GM19023 (cell line): ENCODE results near the gene IGSF3.
"Not testable (repeated sequence)": the region's sequence is repeated elsewhere in the genome, so short reads cannot be mapped to it uniquely, and the experiment has no call there.

Source experiments
- ATAC-seq: cut with Tn5 transposase; IDR thresholded peaks from one replicate; pipeline ENCODE4 v1.9.1; 2021; ENCODE audit warnings: mild to moderate bottlenecking, moderate library complexity; ENCODE audit not compliant: unreplicated experiment

Gene IGSF3

GRCh38 chr1:116603646-116604045 is 63.9 kb downstream of the IGSF3 start:
- not testable (repeated sequence) for ATAC-seq

DNA sequence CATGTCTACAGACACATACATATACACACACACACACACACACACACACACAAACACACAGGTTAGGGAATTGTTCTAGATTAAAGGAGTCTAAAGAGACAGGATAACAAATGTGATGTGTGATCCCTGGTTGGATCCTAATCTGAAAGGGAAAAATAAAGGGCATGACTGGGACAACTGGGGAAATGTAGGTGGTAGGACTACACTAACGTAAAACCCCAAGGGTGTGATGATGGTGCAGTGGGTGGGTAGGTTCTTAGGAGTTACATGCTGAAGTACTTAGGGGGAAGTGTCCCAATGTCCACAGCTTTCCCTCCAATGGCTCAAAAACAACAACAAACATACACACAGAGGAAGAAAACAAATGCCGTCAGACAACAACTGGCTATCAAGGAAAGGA is 68.2 kb downstream of the IGSF3 start:
- ATAC-seq: not testable (repeated sequence)

- not testable (repeated sequence) for ATAC-seq
Observed at GRCh38 chr1:116598420-116599036, 69.0 kb downstream of the IGSF3 start.

- ATAC-seq: peak; percentile 66
Observed at GRCh38 chr1:116597388-116597787, 70.1 kb downstream of the IGSF3 start.

- ATAC-seq: not testable (repeated sequence)
Observed at GRCh38 chr1:116596742-116597307, 70.7 kb downstream of the IGSF3 start.

GRCh38 chr1:116595946-116596741 is 71.4 kb downstream of the IGSF3 start:
- ATAC-seq: not testable (repeated sequence)

GRCh38 chr1:116595065-116595840 is 72.3 kb downstream of the IGSF3 start:
- ATAC-seq: not testable (repeated sequence)

GRCh38 chr1:116593977-116594376 is 73.6 kb downstream of the IGSF3 start:
- ATAC-seq: not testable (repeated sequence)

- ATAC-seq: not testable (repeated sequence)
Observed at GRCh38 chr1:116593401-116593800, 74.1 kb downstream of the IGSF3 start.

- not testable (repeated sequence) for ATAC-seq
Observed at GRCh38 chr1:116591951-116592605, 75.5 kb downstream of the IGSF3 start.

DNA sequence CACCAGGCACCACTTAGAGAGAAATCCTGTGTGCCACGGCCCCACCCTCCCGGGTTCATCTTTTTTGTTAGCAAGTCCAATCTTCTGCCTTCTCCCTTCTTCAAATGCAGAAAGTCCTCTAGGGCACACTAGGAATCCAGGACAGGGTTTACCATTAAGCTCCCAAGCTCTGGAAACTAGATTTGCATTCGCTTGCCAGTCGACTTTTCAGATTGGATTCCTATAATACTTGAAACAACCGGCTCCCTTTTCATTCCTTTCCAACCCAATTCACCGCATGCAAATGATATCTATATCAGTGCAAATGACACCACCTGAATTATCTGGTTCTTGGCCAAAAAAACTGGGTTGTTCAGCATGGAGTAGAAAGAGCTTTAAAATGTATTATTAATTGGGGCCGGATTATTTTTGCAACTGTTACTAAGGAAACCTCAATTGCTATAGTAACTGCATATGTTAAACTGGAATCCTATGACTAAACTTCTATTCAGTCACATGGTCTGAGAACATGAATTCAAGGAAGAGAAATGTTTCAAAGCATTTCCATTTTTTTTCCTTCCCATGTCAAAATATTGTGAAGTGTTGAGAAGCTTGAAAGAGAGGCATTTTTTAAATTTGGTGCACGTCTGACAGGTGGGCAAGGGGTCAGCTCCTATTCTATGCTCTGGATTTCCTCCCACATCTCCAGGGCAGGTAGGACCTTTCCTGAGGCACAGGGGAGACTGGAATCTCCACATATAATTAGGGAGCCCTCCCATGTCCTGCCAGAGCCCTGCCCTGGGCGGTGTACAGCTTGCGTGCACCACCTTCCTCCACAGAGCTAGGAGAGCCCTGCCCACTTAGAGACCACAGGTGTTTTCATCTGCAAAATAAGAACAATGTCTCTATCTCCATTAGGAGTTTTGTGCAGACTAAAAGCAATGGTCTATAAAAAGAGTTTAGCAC is 76.3 kb downstream of the IGSF3 start:
- not testable (repeated sequence) for ATAC-seq

GRCh38 chr1:116590359-116591005 is 77.1 kb downstream of the IGSF3 start:
- not testable (repeated sequence) for ATAC-seq

DNA sequence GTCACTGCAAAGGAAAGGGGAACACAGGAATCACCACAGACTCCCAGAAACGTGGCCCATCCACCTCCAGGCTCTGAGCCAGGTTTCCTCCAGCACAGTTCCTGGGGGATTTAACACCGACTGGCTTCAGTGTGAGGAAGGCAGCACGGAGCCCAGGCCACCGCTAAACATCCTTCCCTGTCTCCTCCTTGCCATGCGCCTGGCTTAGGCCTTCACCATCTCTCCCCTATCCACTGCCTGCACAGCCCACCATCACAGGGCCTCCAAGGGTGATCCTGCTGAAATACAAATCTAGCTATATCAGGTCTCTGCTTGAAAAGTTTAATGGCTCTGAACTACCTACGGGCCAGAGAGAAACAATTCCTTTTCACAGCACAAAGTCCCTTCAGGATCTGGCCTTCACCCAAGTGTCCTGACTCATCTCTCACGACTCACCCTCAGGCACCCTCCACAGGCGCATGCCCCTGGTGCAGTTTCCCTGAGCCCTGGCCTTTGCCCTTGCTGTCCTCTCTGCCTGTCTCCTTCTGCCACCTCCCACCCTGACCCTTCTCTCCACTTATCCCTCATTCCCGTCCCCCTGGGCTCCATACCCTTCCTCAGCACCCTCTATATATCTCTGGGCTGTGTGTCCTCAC is 78.3 kb downstream of the IGSF3 start:
- not testable (repeated sequence) for ATAC-seq

- ATAC-seq: no peak
Observed at GRCh38 chr1:116587501-116588227, 79.9 kb downstream of the IGSF3 start.

GRCh38 chr1:116586741-116587143 is 80.8 kb downstream of the IGSF3 start:
- ATAC-seq: peak; percentile 48

DNA sequence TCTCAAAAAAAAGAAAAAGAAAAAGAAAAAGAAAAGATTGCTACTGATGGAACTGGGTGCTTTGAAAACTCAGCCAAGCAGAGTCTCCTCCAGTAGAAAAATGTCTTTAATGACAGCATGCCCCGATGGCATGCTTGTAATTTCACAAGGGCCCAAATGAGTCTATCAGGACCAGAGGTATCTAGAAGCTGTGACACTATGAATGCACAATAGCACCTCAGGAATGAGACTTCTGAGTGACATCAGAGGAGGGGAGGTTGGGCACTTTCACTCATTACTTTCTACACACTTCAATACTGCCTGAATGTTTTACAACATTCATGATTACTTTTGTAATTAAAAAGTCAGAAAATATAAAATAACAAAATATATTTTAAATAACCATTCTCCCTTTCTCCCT is 81.6 kb downstream of the IGSF3 start:
- no peak for ATAC-seq

- no peak for ATAC-seq
Observed at GRCh38 chr1:116581323-116581885, 86.1 kb downstream of the IGSF3 start.
